ENCODE data around the gene TEX47. TPM values are rescaled to one million over a fixed set of nuclear protein-coding genes. Genes with fewer than 3 reads are reported as not detected.

TEX47 gene
- polyA plus RNA-seq, 1 of the 3 experiments (the other 2 are of a cell fraction) = not detected

GRCh38 chr7:88757371-88757770 is 38.2 kb downstream of the TEX47 start:
- no peak for DNase-seq
- no peak overlapping the region for H2AFZ ChIP-seq (ENCODE audit: low read depth)
- ChIA-PET POLR2A (no interaction called here), CTCF (interaction anchor here (0.5 to 2.6 kb wide), 3 partner anchors 31 to 514 kb away, joined by 3 to 11 read pairs (median 3); no protein-coding TSS in a partner anchor)
- no peak overlapping the region for H3K4me3 ChIP-seq (ENCODE audit: low read depth in 2 of 2, low read length in 1 of 2)
- H3K27me3 ChIP-seq (ENCODE audit: insufficient read depth) = peaks cover 29% of the 10 kb centered on the region
- 28% methylated on average over 2 of the region's 2 CpGs for WGBS (ENCODE audit: low lambda C conversion rate)
- H4K20me1 ChIP-seq (ENCODE audit: insufficient read depth) = no peaks in the 10 kb centered on the region
- no peaks in the 10 kb centered on the region for H3K9me3 ChIP-seq
- no peak for TF ChIP-seq RFX5 (IDR thresholded peaks at IDR 0.05; ENCODE audit: low read length)
- H3K79me2 ChIP-seq (ENCODE audit: insufficient read depth) = no peaks in the 10 kb centered on the region
- H3K4me2 ChIP-seq = no peak overlapping the region
- H3F3A ChIP-seq (replicated peaks; ENCODE audit: insufficient read depth) = no peaks in the 10 kb centered on the region
- no peak overlapping the region for H3K9ac ChIP-seq
- H3K27ac ChIP-seq (ENCODE audit: low read depth in 2 of 2, low read length in 1 of 2) = no peak overlapping the region
- peaks cover 0 to 17% of the 10 kb centered on the region in 2 experiments; a peak in 2 of 4 replicates for H3K4me1 ChIP-seq (ENCODE audit: control insufficient read depth in 1 of 2, insufficient read depth in 2 of 2, low read depth in 1 of 2, low read length in 1 of 2)
- no peaks in the 10 kb centered on the region for H3K36me3 ChIP-seq (replicated peaks in 1 of 2; ENCODE audit: control insufficient read depth in 1 of 2, insufficient read depth in 2 of 2, low read length in 1 of 2)
- no peaks in the 10 kb centered on the region for H3K9me2 ChIP-seq

DNA sequence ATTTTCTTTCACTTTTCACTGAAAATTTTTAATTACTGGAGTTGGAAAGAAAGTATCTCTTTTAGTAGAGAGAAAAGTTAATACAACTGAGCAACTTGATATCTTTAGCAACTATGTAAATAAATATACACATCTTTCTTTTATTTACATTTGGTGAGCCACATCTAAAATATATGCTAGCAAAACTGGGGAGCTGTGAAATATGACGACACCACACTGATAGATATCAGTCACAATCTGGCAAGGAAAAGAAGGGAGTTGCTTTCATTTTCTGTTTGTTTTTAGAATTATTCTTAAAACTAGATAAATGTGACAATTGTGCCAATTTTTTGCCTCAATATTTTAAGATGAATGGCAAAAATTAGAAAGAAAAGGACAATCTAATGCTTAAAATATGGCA is 38.7 kb downstream of the TEX47 start:
- Histone ChIP-seq H3K79me2 (ENCODE audit: insufficient read depth) (no peaks in the 10 kb centered on the region), H3K36me3 (replicated peaks in 1 of 2; ENCODE audit: control insufficient read depth in 1 of 2, insufficient read depth in 2 of 2, low read length in 1 of 2) (no peaks in the 10 kb centered on the region), H3K4me2 (no peak overlapping the region), H3F3A (replicated peaks; ENCODE audit: insufficient read depth) (no peaks in the 10 kb centered on the region), H3K9me2 (no peaks in the 10 kb centered on the region), H3K9ac (no peak overlapping the region), H3K9me3 (no peaks in the 10 kb centered on the region), H3K4me1 (ENCODE audit: control insufficient read depth in 1 of 2, insufficient read depth in 2 of 2, low read depth in 1 of 2, low read length in 1 of 2) (peaks cover 0 to 17% of the 10 kb centered on the region in 2 experiments; a peak in 2 of 4 replicates), H3K4me3 (ENCODE audit: low read depth in 2 of 2, low read length in 1 of 2) (no peak overlapping the region), H3K27ac (ENCODE audit: low read depth in 2 of 2, low read length in 1 of 2) (no peak overlapping the region), H4K20me1 (ENCODE audit: insufficient read depth) (no peaks in the 10 kb centered on the region), H3K27me3 (ENCODE audit: insufficient read depth) (peaks cover 27% of the 10 kb centered on the region), H2AFZ (ENCODE audit: low read depth) (no peak overlapping the region)
- DNase-seq = no peak
- 40% methylated on average over 1 of the region's 1 CpG for WGBS (ENCODE audit: low lambda C conversion rate)
- ChIA-PET POLR2A (no interaction called here), CTCF (interaction anchor here (0.7 to 1.4 kb wide), 2 partner anchors 30 to 270 kb away, joined by 3 to 4 read pairs; no protein-coding TSS in a partner anchor)
- TF ChIP-seq NFIC (IDR thresholded peaks at IDR 0.05; ENCODE audit: borderline replicate concordance) = no peak

GRCh38 chr7:88746126-88746525 is 49.4 kb downstream of the TEX47 start:
- no peaks in the 10 kb centered on the region for H3K9me3 ChIP-seq
- no peaks in the 10 kb centered on the region for H4K20me1 ChIP-seq (ENCODE audit: insufficient read depth)
- H3K79me2 ChIP-seq (ENCODE audit: insufficient read depth) = no peaks in the 10 kb centered on the region
- H3K4me1 ChIP-seq (ENCODE audit: control insufficient read depth in 1 of 2, insufficient read depth in 2 of 2, low read depth in 1 of 2, low read length in 1 of 2) = no peaks in the 10 kb centered on the region
- no peak overlapping the region for H3K9ac ChIP-seq
- no peaks in the 10 kb centered on the region for H3K36me3 ChIP-seq (replicated peaks in 1 of 2; ENCODE audit: control insufficient read depth in 1 of 2, insufficient read depth in 2 of 2, low read length in 1 of 2)
- ChIA-PET POLR2A (no interaction called here), CTCF (no interaction called here)
- H2AFZ ChIP-seq (ENCODE audit: low read depth) = no peak overlapping the region; the same call in 1 of the 2 replicates
- H3K27me3 ChIP-seq (ENCODE audit: insufficient read depth) = no peaks in the 10 kb centered on the region
- 5% methylated on average over 3 of the region's 3 CpGs for WGBS (ENCODE audit: low lambda C conversion rate)
- no peaks in the 10 kb centered on the region; the same call in 1 of the 2 replicates for H3K9me2 ChIP-seq
- DNase-seq = no peak
- H3K4me2 ChIP-seq = no peak overlapping the region
- no peaks in the 10 kb centered on the region for H3F3A ChIP-seq (replicated peaks; ENCODE audit: insufficient read depth)
- no peak overlapping the region for H3K4me3 ChIP-seq (ENCODE audit: low read depth in 2 of 2, low read length in 1 of 2)
- no peak overlapping the region for H3K27ac ChIP-seq (ENCODE audit: low read depth in 2 of 2, low read length in 1 of 2)
- no peak for TF ChIP-seq JUND (IDR thresholded peaks at IDR 0.05)
- no peak for TF ChIP-seq PBX3 (IDR thresholded peaks at IDR 0.05)
- TF ChIP-seq, protein P1, sequence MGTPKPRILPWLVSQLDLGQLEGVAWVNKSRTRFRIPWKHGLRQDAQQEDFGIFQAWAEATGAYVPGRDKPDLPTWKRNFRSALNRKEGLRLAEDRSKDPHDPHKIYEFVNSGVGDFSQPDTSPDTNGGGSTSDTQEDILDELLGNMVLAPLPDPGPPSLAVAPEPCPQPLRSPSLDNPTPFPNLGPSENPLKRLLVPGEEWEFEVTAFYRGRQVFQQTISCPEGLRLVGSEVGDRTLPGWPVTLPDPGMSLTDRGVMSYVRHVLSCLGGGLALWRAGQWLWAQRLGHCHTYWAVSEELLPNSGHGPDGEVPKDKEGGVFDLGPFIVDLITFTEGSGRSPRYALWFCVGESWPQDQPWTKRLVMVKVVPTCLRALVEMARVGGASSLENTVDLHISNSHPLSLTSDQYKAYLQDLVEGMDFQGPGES (IDR thresholded peaks at IDR 0.05; ENCODE audit: low read depth, low read length) = no peak

Small RNA genes within 50 kb of the gene (small RNA-seq; reads per million reads assigned to genes)
- 0 reads per million in 7 experiments for gene AC002127.1

Other genes with a start within 250 kb of the TEX47 start
- not detected in 2 replicates for gene ZNF804B, start 36.0 kb downstream of the TEX47 start, polyA plus RNA-seq (2012; rRNA removed)